ENCODE data around the gene KPNA1.

The KPNA1 gene

GRCh38 chr3:122415104-122415744 is 99.5 kb downstream of the KPNA1 start:
- DNase-seq (ENCODE audit: low spot score) = peak; percentile 70

DNA sequence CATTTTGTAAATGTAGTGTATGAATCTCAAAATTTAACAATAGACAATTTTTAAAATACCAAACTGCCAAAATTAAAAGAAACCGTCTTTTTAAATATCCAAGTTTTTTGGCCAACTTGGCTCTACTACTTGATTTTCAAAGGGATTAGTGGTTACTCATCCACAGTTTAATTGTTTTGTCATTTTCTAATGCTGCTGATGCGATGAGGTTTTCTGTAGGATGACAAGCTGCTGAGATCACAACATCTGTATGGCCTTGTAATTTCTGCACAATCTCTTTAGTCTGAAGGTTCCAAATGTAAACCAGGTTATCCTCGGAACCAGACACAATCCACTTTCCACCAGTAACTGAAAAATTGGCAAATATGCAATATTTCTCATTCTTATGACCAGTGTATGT is 100.3 kb downstream of the KPNA1 start:
- DNase-seq (ENCODE audit: low spot score) = no peak

- no peak for DNase-seq (ENCODE audit: low spot score)
Observed at GRCh38 chr3:122410639-122411038, 104.1 kb downstream of the KPNA1 start.

DNA sequence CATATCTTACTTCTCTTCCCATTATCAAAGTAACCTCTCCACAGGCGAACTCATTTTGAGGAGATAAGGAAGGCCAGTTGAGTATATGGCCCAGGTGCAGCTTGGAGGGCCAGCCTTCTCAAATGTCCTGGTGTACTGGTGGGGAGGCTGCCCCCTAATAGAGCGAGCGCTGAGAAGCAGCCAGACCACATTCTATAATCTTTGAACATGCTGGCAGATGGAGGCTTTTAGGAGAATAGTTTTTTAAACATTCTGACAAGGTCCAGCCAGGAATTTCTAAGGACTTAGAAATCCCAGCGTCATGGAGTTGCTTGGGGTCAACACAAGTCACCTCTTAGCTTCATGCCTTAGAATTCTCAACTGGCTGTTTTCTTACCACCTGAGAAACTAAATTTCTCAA is 104.6 kb downstream of the KPNA1 start:
- no peak for DNase-seq (ENCODE audit: low spot score)

DNA sequence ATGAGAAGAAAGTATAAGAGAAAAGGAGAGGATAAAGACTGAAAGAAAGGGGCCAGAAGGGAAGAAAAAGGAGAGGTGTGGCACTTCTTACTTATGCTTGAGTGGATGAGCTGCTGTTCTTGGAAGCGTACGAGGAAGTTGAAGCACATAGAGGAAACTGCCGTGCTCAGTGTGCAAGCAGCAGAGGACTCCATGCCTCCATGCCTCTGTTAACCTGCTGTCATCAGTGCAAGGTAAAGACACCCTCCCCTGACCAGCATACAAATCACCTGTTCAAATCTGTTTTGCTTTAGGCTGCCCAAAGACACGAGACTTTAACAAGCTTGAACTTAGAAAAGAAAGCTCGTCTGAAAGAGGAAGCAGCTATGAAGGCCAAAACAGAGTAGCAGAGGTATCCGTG is 105.3 kb downstream of the KPNA1 start:
- no peak for DNase-seq (ENCODE audit: low spot score)

DNA sequence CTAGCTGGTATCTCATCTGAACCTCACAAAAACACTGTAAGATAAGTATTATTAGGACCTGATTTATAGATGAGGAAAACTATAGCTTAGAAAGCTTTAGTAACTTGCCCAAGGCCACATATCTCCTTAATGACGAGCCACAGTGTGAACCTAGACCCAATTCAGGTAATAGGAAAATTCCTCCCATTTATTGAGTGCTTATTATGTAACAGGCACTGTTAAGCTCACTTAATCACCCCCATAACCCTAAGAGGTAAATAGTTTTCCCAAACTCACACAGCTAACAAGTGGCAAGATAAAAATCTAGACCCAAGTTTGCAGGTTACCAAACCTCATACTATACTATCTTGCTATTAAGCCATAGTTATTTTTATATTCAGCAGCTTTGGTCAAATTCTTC is 106.8 kb downstream of the KPNA1 start:
- no peak for DNase-seq (ENCODE audit: low spot score)

DNA sequence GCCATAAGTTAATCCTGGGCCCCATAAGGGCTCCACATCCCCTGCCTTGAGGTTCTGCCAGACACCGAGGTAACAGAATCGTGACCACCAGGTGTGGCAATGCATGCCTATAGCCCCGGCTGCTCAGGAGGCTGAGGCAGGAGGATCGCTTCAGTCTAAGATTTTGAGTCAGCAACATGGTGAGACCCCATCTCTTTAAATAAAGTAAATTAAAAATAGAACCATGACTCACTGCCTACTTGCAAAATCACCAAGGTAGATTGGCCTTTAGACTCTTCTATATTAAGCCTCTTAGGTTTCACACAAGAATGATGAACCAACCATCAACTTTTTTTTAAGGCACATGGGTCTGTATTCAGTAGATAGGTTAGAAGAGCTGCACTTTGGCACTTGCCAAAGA is 108.5 kb downstream of the KPNA1 start:
- no peak for DNase-seq (ENCODE audit: low spot score)

- no peak for DNase-seq (ENCODE audit: low spot score)
Observed at GRCh38 chr3:122405015-122405414, 109.7 kb downstream of the KPNA1 start.

DNA sequence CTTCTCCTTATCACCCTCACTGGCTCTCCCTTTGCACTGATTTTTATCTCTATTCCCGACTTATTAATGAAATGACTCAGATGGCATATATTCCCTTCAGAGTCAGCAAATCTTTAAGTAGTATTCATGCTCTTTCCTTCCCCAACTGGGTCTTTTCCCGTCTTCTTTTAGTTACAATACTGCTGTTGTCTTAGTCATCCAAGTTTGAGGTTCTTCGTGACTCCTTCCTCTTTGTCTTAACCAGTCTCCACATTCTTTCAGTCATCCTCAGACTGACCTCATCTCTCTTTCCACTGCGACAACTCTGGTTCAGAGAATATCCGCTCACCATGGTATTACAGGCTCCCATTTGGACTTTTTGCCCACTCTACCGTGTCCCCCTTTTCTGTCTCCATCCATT is 111.2 kb downstream of the KPNA1 start:
- DNase-seq (ENCODE audit: low spot score) = no peak

- no peak for DNase-seq (ENCODE audit: low spot score)
Observed at GRCh38 chr3:122398920-122399319, 115.8 kb downstream of the KPNA1 start.

DNA sequence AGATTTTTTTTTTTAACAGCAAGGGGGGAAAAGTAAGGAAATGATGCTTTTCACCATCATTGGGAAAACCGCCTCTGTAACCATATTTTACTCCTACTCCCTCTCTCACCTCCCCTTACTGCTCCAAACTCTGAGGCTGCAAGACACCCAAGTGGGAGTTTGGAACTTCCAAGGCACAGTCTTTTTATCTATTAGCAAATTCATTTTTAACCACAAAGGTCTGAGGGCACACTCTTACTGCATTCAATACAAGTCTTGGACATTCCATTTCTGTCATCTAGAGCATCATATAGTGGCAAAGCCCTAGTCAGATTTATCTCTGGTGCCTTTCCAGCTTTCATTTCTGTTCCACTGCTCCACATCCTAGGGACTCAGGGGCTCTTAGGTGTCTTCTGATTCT is 117.5 kb downstream of the KPNA1 start:
- DNase-seq (ENCODE audit: low spot score) = no peak

- no peak for DNase-seq (ENCODE audit: low spot score)
Observed at GRCh38 chr3:122396511-122396910, 118.2 kb downstream of the KPNA1 start.

DNA sequence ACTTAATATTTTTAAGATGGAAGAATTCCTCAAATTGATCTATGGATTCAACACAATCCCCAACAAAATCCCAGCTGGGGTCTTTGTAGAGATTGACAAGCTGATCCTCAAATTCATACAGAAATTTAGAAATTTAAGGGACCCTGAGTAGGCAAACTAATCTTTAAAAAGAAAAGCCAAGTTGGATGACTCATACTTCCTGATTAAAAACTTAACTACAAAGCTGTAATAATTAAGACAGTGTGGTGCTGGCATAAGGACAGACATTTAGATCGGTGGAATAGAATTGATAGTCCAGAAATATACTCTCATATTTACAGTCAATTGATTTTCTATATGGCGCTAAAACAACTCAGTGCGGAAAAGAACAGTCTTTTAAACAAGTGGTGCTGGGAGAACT is 119.2 kb downstream of the KPNA1 start:
- DNase-seq (ENCODE audit: low spot score) = no peak

GRCh38 chr3:122394173-122394572 is 120.6 kb downstream of the KPNA1 start:
- no peak for DNase-seq (ENCODE audit: low spot score)

DNA sequence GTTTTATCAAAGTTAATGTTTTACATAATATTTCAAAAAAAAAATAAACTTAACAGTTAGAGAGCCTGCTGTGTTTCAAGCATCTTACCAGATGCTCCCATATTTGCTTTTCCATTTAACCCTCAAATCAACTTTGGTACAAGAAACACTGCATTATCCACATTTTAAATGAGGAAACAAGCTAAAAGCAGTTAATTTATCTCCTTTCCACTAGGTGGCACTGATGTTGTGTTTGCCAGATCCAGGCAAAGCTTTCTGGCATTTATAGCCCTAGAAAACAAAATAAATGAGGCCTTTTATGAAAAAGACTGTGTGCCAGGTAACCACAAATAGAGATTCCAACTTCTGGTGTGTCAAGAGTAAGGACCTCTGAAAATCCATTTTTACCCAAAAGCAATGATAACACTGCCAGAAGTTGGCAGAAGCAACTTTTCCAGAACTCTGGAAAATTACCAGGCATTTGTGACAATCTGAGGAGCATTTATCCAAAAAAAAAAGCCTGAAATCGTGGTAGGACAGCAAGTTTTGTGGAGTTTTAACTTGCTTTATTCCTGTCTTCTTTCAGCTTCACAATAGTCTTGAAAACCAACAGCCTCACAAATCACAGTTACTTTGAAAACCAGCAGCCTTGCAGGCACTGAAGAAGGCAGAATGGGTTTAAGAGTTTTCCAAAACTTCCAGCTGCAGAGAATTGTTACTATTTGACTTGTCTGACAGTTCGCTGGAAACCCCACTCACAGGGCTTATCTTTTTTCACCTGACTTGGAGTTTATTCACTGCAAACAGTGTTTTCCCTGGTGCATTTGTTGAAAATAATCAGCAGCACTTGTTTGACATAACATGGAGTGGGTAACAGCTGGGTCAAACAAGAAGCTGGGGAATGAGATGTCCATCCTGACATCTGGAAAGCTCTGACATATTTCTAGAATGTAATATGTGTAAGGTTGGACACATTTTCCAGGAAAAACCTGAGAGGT is 121.6 kb downstream of the KPNA1 start:
- peak; percentile 54 for DNase-seq (ENCODE audit: low spot score)

DNA sequence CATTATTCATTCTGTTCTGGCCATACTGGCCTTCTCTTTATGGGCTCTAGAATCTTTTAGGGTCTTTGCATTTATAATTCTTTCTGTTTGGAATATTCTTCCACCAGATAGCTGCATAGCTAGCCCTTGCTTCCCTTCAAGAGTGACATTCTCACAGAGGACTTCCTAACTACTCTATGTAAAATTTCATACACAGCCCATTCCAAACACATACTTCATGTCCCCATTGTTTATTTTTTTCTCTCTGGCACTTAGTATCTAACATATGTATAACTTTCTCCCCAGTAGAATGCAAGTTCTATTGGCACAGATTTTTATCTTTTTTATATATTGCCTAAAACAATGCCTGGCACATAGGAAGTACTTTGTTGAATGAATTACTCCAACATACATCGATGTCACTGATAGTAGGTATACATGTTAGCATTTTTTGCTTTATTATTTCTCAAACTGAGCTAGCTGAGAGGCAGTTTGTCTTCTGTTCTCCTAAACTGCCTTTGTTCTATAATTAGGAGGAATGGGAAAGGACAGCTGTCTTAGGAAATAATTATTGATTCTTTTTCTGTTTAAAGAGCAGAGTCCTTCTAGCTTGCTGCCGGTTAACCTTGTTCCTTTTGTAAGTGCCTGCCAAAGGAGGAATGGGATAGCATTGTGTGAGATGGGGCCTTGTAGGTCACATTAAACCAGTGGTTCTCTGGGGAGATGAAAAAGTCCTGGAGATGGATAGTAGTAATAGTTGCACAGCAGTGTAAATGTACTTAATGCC is 122.9 kb downstream of the KPNA1 start:
- no peak for DNase-seq (ENCODE audit: low spot score)

GRCh38 chr3:122390665-122391064 is 124.1 kb downstream of the KPNA1 start:
- no peak for DNase-seq (ENCODE audit: low spot score)

- no peak for DNase-seq (ENCODE audit: low spot score)
Observed at GRCh38 chr3:122389892-122390291, 124.8 kb downstream of the KPNA1 start.

DNA sequence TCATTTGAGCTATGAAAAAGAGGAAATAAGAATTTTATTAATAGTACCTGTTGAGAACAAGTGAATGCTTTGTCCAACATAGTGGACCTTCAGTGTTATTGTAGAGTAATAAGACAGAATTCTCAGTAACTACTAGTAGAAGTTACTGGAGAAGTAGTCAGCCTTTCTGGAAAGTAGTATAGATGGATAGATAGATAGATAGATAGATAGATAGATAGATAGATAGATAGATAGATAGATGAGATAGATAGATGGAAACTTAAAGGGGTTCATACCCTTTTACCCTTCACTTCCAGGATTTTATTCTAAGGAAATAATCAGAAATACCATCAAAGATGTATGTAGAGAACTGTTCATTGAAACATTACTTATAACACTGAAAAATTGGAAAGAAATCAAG is 125.5 kb downstream of the KPNA1 start:
- no peak for DNase-seq (ENCODE audit: low spot score)

GRCh38 chr3:122387709-122388108 is 127.0 kb downstream of the KPNA1 start:
- no peak for DNase-seq (ENCODE audit: low spot score)

DNA sequence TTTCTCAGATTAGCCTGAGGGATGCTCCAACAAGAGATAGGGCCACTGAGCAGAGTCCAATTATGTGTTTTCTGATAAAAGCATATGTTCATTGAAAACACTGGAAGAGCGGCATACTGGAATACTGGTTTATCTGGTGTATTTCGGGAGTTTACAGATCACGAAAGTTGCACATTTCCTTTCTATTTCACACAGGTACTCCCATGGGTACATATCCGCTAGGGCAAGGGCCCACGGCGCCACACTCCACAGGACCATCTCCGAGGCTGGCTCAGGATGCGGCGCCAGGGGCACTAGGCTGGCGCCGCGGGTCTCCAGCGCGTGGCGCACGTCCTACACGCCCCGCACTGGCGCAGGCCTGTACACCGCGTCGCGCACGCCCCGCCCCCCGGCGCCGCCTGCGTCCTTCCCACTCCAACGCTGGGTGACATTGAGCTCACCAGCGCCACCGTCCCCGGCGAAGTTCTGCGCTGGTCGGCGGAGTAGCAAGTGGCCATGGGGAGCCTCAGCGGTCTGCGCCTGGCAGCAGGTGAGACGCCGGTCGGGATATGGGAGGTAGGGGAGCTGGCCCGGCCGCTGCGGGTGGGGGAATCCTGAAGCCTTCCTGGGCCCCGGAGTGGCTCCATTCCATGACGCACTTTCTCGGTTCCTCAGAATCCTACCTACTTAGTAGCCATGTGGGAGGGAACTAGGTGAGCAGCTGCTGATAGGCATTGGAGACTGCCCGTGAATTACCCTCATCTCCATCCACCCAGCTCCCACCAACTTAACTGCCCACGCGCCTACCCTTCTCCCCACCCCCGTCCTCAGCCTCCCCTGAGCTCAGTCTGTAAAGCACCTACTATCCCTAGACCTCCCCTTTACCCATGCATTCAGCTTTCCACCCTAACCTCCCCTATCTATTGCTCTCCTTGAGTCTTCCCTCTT is 130.7 kb downstream of the KPNA1 start, which contains the start of gene FAM162A:
Gene FAM162A (plus strand): TSS at position 412 of the 927 bp plus-strand sequence. CDS start 84 bp downstream, at position 496.
- peak; percentile 93 for DNase-seq (ENCODE audit: low spot score)

Data from germinal center (tissue), 1 donor.